HepG2 (cell line): ENCODE results near the gene MRNIP. TPM values are rescaled to one million over a fixed set of nuclear protein-coding genes. Genes with fewer than 3 reads are reported as not detected.
A peak's percentile ranks its signal among the peaks of the same experiment; 100 is the strongest.

Experiments used
- ATAC-seq: fragments of 200-7000 bp; cut with Tn5 transposase; 3 replicates; pipeline ENCODE4 v1.9.1; 2020; ENCODE audit warnings: mild to moderate bottlenecking, moderate library complexity
- BruUV-seq: library from RNA; stranded (reverse); fragments of 400-500 nt; replicated peaks from 2 replicates; lab custom pipeline; 2021; lab: Mats Ljungman, UMichigan
- CTCF ChIA-PET: fragments of 300-600 bp; formaldehyde crosslinking; extraction: SDS; loops from one replicate; lab custom pipeline; 2021; ENCODE audit warnings: low total read pairs, inconsistent platforms, low intra/inter-chr PET ratio; lab: Yijun Ruan, JAX
- POLR2A ChIA-PET: fragments of 350-600 bp; sonication (Branson Sonifier 250); formaldehyde crosslinking; loops from one replicate; lab custom pipeline; 2020; ENCODE audit warnings: antibody characterized with exemption, inconsistent platforms; lab: Yijun Ruan, JAX
- DNase-seq: peaks from one replicate; pipeline ENCODE4 v3.0.0-alpha.2; 2015; ENCODE audit warnings: low spot score
- FAIRE-seq: peaks from 3 replicates; lab custom pipeline; 2011; peaks lifted over from hg19 to GRCh38; lab: Jason Lieb, UNC
- H2AFZ ChIP-seq: one replicate; pipeline ENCODE4 v1.6.1; 2011; ENCODE audit warnings: low read length, inconsistent platforms
- H3K27ac ChIP-seq: fragments of 300-600 bp; 3 replicates; pipeline ENCODE4 v1.8.0; 2011; ENCODE audit warnings: mixed run types, mild to moderate bottlenecking, mixed read lengths, low read length, inconsistent platforms; ENCODE audit not compliant: insufficient read depth; ENCODE audit errors: extremely low read length
- H3K27me3 ChIP-seq, 2 experiments: fragments of 200-600 bp in 1 of 2; 2 replicates in 1 of 2; 3 replicates in 1 of 2; pipeline versions ENCODE4 v1.6.0 to v1.8.0; 2011; ENCODE audit warnings: low read length in 2 of 2, mild to moderate bottlenecking in 2 of 2, moderate library complexity in 2 of 2, inconsistent platforms in 1 of 2; ENCODE audit not compliant: insufficient read depth in 2 of 2, control insufficient read depth in 1 of 2
- H3K36me3 ChIP-seq, 2 experiments: fragments of 200-600 bp in 1 of 2; replicated peaks in 1 of 2; 2 replicates in 1 of 2; 3 replicates in 1 of 2; pipeline versions ENCODE4 v1.5.1 to v1.8.0; 2011; ENCODE audit warnings: low read length in 2 of 2, inconsistent platforms in 1 of 2; ENCODE audit not compliant: insufficient read depth in 2 of 2, control insufficient read depth in 1 of 2
- H3K4me1 ChIP-seq: 2 replicates; pipeline ENCODE4 v1.5.1; 2012; ENCODE audit warnings: low read length, inconsistent platforms; ENCODE audit not compliant: insufficient read depth
- H3K4me2 ChIP-seq: 2 replicates; pipeline ENCODE4 v1.6.0; 2011; ENCODE audit warnings: low read depth, low read length, inconsistent platforms
- H3K4me3 ChIP-seq, 3 experiments: fragments of 200-600 bp in 1 of 3; sonication (generic), shearing (Covaris generic) in 1 of 3; replicated peaks in 1 of 3; 2 replicates each; pipeline ENCODE4 v1.5.1; 2011 to 2016; ENCODE audit warnings: low read length in 3 of 3, inconsistent platforms in 2 of 3, low read depth in 2 of 3, mild to moderate bottlenecking in 2 of 3, control low read depth in 1 of 3, mixed read lengths in 1 of 3; ENCODE audit not compliant: insufficient read depth in 1 of 3
- H3K79me2 ChIP-seq: one replicate; pipeline ENCODE4 v1.6.1; 2011; ENCODE audit warnings: low read length, inconsistent platforms; ENCODE audit not compliant: insufficient read depth
- H3K9ac ChIP-seq: 2 replicates; pipeline ENCODE4 v1.6.0; 2011; ENCODE audit warnings: mild to moderate bottlenecking, low read depth, low read length, inconsistent platforms; ENCODE audit not compliant: insufficient read depth
- H3K9me3 ChIP-seq: 2 replicates; pipeline ENCODE4 v1.5.1; 2012; ENCODE audit warnings: mild to moderate bottlenecking, low read length
- H4K20me1 ChIP-seq: 2 replicates; pipeline ENCODE4 v1.6.0; 2011; ENCODE audit warnings: inconsistent platforms, mild to moderate bottlenecking, low read length, moderate library complexity; ENCODE audit not compliant: insufficient read depth
- HNF4A ChIP-seq: sonication (generic); formaldehyde crosslinking; IDR thresholded peaks from 2 replicates; pipeline ENCODE4 v1.4.0; 2020; ENCODE audit warnings: missing genetic modification reagents
- KDM1A ChIP-seq: IDR thresholded peaks from 2 replicates; pipeline ENCODE4 v1.6.1; 2016; ENCODE audit warnings: missing compliant biosample characterization
- RXRA ChIP-seq: sonication (generic); formaldehyde crosslinking; IDR thresholded peaks from 2 replicates; pipeline ENCODE4 v1.5.1; 2020; ENCODE audit warnings: missing genetic modification reagents
- RXRB ChIP-seq: IDR thresholded peaks from 2 replicates; pipeline ENCODE4 v1.6.1; 2016; ENCODE audit warnings: borderline replicate concordance, missing genetic modification reagents, missing compliant biosample characterization
- SALL1 ChIP-seq: sonication (generic); formaldehyde crosslinking; IDR thresholded peaks from 2 replicates; pipeline ENCODE4 v1.8.0; 2022; ENCODE audit warnings: mild to moderate bottlenecking, missing genetic modification reagents
- SSRP1 ChIP-seq: IDR thresholded peaks from 2 replicates; pipeline ENCODE4 v1.6.1; 2016; ENCODE audit warnings: control low read depth
- ZNF180 ChIP-seq: sonication (generic); formaldehyde crosslinking; IDR thresholded peaks from 2 replicates; pipeline ENCODE4 v1.4.0; 2020; ENCODE audit warnings: low read depth, missing genetic modification reagents, borderline replicate concordance
- ZNF317 ChIP-seq: sonication (generic); formaldehyde crosslinking; IDR thresholded peaks from 2 replicates; pipeline ENCODE4 v1.5.0; 2020; ENCODE audit warnings: mild to moderate bottlenecking, missing genetic modification reagents
- ZNF446 ChIP-seq: sonication (generic); formaldehyde crosslinking; IDR thresholded peaks from 2 replicates; pipeline ENCODE4 v1.5.0; 2020; ENCODE audit warnings: mild to moderate bottlenecking, missing genetic modification reagents
- ZNF670 ChIP-seq: sonication (generic); formaldehyde crosslinking; IDR thresholded peaks from 2 replicates; pipeline ENCODE4 v1.8.0; 2022; ENCODE audit warnings: mild to moderate bottlenecking, missing genetic modification reagents, borderline replicate concordance
- ZSCAN30 ChIP-seq: sonication (generic); formaldehyde crosslinking; IDR thresholded peaks from 2 replicates; pipeline ENCODE4 v1.5.0; 2020; ENCODE audit warnings: mild to moderate bottlenecking, missing genetic modification reagents
- WGBS: methylation state at CpG from one replicate; pipeline ENCODE4 v1.1.6; 2017; ENCODE audit warnings: low lambda C conversion rate; 5-methylcytosine and 5-hydroxymethylcytosine counted together
- in situ Hi-C: cut with HindIII; loops from 2 replicates; pipeline ENCODE4 v1.10.0; 2017; ENCODE audit warnings: low pct_unique_long_range_greater_than_20kb; ENCODE audit not compliant: extremely low pct_ligation_motif_present
- intact Hi-C: fragments of 100-400 bp; cut with micrococcal nuclease; formaldehyde crosslinking; loops from one replicate; pipeline ENCODE4 v1.10.0; 2022; ENCODE audit not compliant: unreplicated experiment
- polyA plus RNA-seq, 8 experiments: library from polyadenylated mRNA; depleted of rRNA in 3 of 8; stranded (reverse) in 7 of 8; unstranded in 1 of 8; fragments of >200 nt; fragmentation: Illumina TruSeq in 4 of 8; extraction: Trizol in 4 of 8; gene quantifications; 2 replicates each; pipeline versions ENCODE4 v1.2.1 to v1.2.3, GENCODE V29; 2011 to 2016; ENCODE audit warnings: low read depth in 4 of 8, missing spikeins in 1 of 8, mixed read lengths in 1 of 8; ENCODE audit not compliant: insufficient read depth in 1 of 8
- total RNA-seq, 5 experiments: library from RNA; depleted of rRNA; stranded (reverse); fragments of >200 nt; fragmentation: Illumina TruSeq; extraction: Trizol; gene quantifications; 2 replicates each; pipeline ENCODE4 v1.2.3, GENCODE V29; 2016; ENCODE audit warnings: low read depth in 1 of 5
- TF ChIP-seq, protein P1 (sequence below): sonication (generic); formaldehyde crosslinking; IDR thresholded peaks from 2 replicates; pipeline ENCODE4 v1.8.0; 2022; ENCODE audit warnings: missing genetic modification reagents, mild to moderate bottlenecking, inconsistent platforms, borderline replicate concordance
- TF ChIP-seq, protein P2 (sequence below): sonication (generic); formaldehyde crosslinking; IDR thresholded peaks from 2 replicates; pipeline ENCODE4 v1.9.0; 2022; ENCODE audit warnings: missing genetic modification reagents, mild to moderate bottlenecking, borderline replicate concordance
- TF ChIP-seq, protein P3 (sequence below): sonication (generic); formaldehyde crosslinking; IDR thresholded peaks from 2 replicates; pipeline ENCODE4 v1.4.0; 2020; ENCODE audit warnings: mild to moderate bottlenecking, missing genetic modification reagents
- TF ChIP-seq, protein P4 (sequence below): IDR thresholded peaks from 2 replicates; pipeline ENCODE4 v1.6.1; 2016
- TF ChIP-seq, protein P5 (sequence below): sonication (generic); formaldehyde crosslinking; IDR thresholded peaks from 2 replicates; pipeline ENCODE4 v1.4.0; 2020; ENCODE audit warnings: missing genetic modification reagents

The MRNIP gene
- total and polyA plus RNA-seq, 2 of the 13 experiments (the other 11 are each of a cell fraction or from before 2014, with no cell fraction given) = 15.5 to 34.1 TPM

DNA sequence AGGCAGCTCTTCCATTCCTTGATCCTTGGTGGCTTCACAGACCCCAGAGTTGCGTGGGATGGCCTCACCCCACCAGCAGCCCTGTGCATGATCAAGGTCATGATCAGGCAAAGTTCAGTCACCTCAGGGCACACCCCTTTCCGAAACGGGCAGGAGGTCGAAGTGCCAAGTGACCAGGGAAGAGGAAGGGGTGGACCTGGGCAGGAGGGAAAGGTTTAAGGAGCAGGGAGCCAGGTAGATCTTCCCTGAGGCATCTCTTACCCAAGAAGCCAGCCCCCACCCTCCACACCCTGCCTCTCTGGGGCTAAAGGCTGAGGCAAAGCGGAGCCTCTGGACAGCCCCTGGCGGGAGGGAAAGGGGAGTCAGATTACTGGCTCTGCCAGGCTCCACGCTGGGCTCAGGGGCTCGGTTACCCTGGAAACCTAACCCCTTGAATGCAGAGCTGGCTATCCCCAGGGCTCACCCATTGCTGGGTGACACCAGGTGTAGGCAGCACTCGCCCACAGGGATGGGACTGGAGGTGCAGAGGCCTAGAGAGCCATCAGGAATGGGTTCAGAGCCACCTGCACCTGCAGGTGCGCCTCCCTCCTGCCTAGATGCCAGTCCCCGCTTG, 55.6 kb downstream of the MRNIP start:
- Histone ChIP-seq H3K4me2 (peak overlapping the region; percentile 75), H2AFZ (no peak overlapping the region), H3K9ac (no peak overlapping the region), H3K27me3 (no peaks in the 10 kb centered on the region), H3K4me3 (no peak overlapping the region), H3K79me2 (peaks cover 27% of the 10 kb centered on the region), H4K20me1 (peaks cover 20% of the 10 kb centered on the region; the same call in 1 of the 2 replicates), H3K4me1 (peaks cover 38% of the 10 kb centered on the region), H3K9me3 (no peaks in the 10 kb centered on the region), H3K36me3 (peaks cover 28 to 40% of the 10 kb centered on the region in 2 experiments; a peak in 4 of 5 replicates), H3K27ac (no peak overlapping the region)
- ATAC-seq (peak; percentile 0; the same call in 1 of the 3 replicates), FAIRE-seq (no peak), DNase-seq (no peak)
- TF ChIP-seq RXRB (CRISPR knock-in tag) = no peak
- TF ChIP-seq ZNF670 (CRISPR knock-in tag) = no peak
- TF ChIP-seq, protein P1, sequence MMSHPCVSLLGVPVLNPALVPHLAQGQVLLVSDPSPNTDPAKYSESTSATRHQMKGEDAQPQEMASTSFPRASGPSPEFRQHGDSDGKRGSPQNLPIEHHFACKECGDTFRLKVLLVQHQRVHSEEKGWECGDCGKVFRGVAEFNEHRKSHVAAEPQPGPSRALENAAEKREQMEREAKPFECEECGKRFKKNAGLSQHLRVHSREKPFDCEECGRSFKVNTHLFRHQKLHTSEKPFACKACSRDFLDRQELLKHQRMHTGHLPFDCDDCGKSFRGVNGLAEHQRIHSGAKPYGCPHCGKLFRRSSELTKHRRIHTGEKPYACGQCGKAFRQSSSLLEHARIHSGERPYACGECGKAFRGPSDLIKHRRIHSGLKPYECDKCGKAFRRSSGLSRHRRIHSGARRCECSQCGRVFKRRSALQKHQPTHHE (CRISPR knock-in tag) = no peak
- no peak for TF ChIP-seq ZSCAN30 (CRISPR knock-in tag)
- TF ChIP-seq ZNF317 (CRISPR knock-in tag) = no peak
- TF ChIP-seq, protein P2, sequence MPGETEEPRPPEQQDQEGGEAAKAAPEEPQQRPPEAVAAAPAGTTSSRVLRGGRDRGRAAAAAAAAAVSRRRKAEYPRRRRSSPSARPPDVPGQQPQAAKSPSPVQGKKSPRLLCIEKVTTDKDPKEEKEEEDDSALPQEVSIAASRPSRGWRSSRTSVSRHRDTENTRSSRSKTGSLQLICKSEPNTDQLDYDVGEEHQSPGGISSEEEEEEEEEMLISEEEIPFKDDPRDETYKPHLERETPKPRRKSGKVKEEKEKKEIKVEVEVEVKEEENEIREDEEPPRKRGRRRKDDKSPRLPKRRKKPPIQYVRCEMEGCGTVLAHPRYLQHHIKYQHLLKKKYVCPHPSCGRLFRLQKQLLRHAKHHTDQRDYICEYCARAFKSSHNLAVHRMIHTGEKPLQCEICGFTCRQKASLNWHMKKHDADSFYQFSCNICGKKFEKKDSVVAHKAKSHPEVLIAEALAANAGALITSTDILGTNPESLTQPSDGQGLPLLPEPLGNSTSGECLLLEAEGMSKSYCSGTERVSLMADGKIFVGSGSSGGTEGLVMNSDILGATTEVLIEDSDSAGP (CRISPR knock-in tag) = 0 out of 2 replicates have a peak, but pooled peaks have one; percentile 4
- TF ChIP-seq, protein P3, sequence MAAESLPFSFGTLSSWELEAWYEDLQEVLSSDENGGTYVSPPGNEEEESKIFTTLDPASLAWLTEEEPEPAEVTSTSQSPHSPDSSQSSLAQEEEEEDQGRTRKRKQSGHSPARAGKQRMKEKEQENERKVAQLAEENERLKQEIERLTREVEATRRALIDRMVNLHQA (CRISPR knock-in tag) = no peak
- TF ChIP-seq SSRP1 (CRISPR knock-in tag) = 0 out of 2 replicates have a peak, but pooled peaks have one; percentile 29
- TF ChIP-seq RXRA (CRISPR knock-in tag) = peak; percentile 36; the same call in 1 of the 2 replicates
- TF ChIP-seq, protein P4, sequence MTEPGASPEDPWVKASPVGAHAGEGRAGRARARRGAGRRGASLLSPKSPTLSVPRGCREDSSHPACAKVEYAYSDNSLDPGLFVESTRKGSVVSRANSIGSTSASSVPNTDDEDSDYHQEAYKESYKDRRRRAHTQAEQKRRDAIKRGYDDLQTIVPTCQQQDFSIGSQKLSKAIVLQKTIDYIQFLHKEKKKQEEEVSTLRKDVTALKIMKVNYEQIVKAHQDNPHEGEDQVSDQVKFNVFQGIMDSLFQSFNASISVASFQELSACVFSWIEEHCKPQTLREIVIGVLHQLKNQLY (CRISPR knock-in tag) = peak; percentile 28; the same call in 1 of the 2 replicates
- TF ChIP-seq ZNF180 = no peak
- TF ChIP-seq SALL1 = peak; percentile 31; the same call in 1 of the 2 replicates
- TF ChIP-seq HNF4A = peak; percentile 58
- TF ChIP-seq, protein P5, sequence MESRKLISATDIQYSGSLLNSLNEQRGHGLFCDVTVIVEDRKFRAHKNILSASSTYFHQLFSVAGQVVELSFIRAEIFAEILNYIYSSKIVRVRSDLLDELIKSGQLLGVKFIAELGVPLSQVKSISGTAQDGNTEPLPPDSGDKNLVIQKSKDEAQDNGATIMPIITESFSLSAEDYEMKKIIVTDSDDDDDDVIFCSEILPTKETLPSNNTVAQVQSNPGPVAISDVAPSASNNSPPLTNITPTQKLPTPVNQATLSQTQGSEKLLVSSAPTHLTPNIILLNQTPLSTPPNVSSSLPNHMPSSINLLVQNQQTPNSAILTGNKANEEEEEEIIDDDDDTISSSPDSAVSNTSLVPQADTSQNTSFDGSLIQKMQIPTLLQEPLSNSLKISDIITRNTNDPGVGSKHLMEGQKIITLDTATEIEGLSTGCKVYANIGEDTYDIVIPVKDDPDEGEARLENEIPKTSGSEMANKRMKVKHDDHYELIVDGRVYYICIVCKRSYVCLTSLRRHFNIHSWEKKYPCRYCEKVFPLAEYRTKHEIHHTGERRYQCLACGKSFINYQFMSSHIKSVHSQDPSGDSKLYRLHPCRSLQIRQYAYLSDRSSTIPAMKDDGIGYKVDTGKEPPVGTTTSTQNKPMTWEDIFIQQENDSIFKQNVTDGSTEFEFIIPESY (CRISPR knock-in tag) = peak; percentile 87
- TF ChIP-seq KDM1A (CRISPR knock-in tag) = no peak
- TF ChIP-seq ZNF446 = no peak
- BruUV-seq = no TSS peak
- intact Hi-C loops (no loop called here), in situ Hi-C loops (no loop called here)
- ChIA-PET POLR2A (interaction anchor here (1.3 to 8.6 kb wide), 10 partner anchors 16 to 71 kb away, joined by 4 to 115 read pairs (median 6); partner anchors contain the start of genes MAML1 and SQSTM1), CTCF (no interaction called here)
- WGBS = 45% methylated on average over 6 of the region's 11 CpGs
